22Rv1 (cell line): ENCODE data around the gene CSH1.

Source experiments
- ZFX ChIP-seq: fragments of 450-650 bp; IDR thresholded peaks from 2 replicates; pipeline ENCODE4 v1.6.1; 2017; ENCODE audit warnings: antibody characterized with exemption, borderline replicate concordance
- TF ChIP-seq, protein P1 (sequence below): fragments of 450-650 bp; IDR thresholded peaks from 2 replicates; pipeline ENCODE4 v1.5.1; 2017; ENCODE audit warnings: mild to moderate bottlenecking

DNA sequence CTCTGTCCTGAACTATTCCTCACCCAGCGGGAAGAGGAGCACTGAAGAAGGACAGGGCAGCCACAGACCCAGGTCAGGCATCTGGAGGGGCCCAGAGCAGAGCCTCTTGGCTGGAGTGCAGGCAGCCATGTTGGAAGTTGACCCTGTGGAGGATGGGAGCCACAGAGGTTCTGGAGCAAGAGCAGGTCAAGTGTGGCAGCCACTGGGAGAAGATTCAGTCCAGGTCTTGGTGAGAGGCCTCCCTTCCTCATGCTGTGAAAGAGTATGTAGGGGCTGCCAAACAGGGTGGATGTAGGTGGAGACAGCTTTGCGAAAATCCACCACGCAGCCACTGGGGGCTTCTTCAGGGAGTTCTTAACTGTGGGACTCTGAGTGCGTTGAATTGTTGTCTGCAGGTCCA is 36.3 kb upstream of the CSH1 start:
- TF ChIP-seq, protein P1, sequence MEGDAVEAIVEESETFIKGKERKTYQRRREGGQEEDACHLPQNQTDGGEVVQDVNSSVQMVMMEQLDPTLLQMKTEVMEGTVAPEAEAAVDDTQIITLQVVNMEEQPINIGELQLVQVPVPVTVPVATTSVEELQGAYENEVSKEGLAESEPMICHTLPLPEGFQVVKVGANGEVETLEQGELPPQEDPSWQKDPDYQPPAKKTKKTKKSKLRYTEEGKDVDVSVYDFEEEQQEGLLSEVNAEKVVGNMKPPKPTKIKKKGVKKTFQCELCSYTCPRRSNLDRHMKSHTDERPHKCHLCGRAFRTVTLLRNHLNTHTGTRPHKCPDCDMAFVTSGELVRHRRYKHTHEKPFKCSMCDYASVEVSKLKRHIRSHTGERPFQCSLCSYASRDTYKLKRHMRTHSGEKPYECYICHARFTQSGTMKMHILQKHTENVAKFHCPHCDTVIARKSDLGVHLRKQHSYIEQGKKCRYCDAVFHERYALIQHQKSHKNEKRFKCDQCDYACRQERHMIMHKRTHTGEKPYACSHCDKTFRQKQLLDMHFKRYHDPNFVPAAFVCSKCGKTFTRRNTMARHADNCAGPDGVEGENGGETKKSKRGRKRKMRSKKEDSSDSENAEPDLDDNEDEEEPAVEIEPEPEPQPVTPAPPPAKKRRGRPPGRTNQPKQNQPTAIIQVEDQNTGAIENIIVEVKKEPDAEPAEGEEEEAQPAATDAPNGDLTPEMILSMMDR, result no peak
- TF ChIP-seq ZFX, result no peak
